DMS 273 (cell line): ENCODE data around the gene PACSIN1.
"Not testable (repeated sequence)": the region's sequence is repeated elsewhere in the genome, so short reads cannot be mapped to it uniquely, and the experiment has no call there.

ENCODE experiments used
- DNase-seq: peaks from one replicate; lab custom pipeline; 2025; ENCODE audit not compliant: unreplicated experiment; lab: John Stamatoyannopoulos, UW

The PACSIN1 gene

DNA sequence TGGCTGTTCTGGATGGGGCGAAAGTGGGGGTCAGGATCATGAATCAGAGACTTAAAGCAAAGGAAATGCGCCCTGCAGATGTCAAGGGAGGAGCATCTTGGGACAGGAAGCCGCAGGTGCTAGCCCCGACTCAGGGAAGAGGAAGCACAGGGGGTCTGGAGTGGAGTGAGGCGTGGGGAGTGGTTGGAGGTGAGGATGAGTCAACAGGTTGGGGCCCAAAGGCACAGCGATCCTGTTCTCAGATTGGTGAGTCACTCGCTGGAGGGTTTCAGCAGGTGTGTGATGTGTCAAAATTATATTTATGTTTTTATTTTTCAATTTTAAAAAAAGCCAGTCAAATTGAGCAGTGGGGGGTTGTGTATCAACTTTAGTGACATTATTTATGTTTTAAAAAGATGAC lies 19.0 kb downstream of the PACSIN1 start:
- no peak for DNase-seq

GRCh38 chr6:34485321-34486060 lies 19.6 kb downstream of the PACSIN1 start:
- no peak for DNase-seq

DNA sequence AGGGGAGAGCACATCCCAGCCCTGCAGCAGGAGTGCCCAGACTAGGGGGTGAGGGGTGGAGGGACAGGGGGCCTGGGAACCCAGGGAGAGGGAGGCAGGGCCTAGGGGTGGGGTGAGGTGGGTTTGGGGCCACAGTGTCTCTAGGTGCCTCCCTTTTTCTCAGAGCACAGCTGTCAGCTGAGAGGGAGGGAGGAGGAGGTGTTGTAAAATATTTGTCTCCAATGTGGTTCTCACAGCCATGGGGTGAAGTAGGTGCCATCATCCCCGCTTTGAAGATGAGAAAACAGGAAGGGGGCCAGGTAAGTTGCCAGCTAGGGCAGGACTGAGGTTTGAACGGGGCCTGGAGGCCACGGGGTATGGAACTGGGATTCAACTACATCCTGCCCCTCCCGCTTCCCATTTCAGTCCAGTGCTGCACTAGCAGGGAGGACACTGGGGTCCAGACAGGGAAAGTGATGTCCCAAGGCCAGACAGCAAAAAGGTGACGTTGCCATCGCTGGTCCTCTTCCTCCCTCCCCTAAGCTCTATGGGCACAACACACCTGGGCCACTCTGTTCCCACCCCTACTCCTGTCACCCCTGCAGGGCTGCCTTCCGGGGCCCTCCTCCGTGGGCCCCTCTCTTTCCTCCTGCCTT lies 20.3 kb downstream of the PACSIN1 start:
- DNase-seq = no peak

DNA sequence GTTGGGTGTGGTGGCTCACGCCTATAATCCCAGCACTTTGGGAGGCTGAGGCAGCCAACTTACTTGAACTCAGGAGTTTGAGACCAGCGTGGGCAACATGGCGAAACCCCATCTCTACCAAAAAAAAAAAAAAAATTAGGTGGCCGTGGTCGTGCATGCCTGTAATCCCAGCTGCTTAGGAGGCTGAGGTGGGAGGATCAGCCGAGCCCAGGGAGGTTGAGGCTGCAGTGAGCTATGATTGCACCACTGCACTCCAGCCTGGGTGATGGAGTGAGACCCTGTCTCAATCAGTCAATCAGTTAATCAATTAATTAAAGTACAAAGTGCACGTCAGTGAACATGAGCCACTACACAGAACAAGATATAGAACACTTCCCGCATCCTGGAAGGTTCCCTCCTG lies 21.0 kb downstream of the PACSIN1 start:
- DNase-seq = not testable (repeated sequence)

DNA sequence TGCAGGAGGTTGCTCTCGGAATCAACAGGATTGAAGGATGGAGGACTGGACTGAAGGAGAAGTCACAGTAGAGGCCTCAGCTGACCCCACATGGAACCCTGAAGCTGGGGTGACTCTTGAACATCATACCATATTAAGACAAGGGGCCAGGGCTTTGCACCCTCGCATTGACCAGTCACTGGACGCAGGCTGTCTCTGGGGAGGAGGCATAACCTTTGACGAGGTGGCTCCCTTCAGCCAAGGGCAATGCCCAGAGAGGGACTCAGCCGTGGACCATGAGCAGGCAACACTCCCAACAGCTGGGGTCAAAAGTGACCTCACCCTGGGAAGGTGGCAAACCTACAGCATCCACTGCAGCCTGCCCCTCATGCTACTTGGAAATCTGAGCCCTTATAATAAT lies 21.7 kb downstream of the PACSIN1 start:
- DNase-seq = no peak

- DNase-seq = no peak
Measured at GRCh38 chr6:34489207-34489805, 23.4 kb downstream of the PACSIN1 start.

GRCh38 chr6:34490390-34491090 lies 24.7 kb downstream of the PACSIN1 start:
- no peak for DNase-seq

GRCh38 chr6:34491091-34491430 lies 25.2 kb downstream of the PACSIN1 start:
- DNase-seq = no peak

DNA sequence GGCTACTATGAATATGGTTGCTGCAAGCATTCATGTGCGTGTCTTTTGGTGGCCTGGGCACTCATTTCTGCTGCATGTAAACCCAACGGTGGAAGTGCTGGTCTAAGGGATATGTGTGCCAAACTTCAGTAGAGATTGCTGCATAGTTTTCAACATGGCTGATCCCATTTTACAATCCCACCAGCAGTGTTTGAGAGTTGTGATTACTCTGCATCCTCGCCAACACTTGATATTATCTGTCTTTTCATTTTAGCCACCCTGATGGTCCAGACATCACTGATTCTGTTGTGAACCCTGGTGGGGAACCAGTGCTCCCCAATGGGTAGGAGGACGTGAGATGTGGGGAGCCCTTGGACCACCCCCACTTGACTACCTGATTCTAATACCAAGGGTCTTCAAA lies 27.5 kb downstream of the PACSIN1 start:
- DNase-seq = no peak

DNA sequence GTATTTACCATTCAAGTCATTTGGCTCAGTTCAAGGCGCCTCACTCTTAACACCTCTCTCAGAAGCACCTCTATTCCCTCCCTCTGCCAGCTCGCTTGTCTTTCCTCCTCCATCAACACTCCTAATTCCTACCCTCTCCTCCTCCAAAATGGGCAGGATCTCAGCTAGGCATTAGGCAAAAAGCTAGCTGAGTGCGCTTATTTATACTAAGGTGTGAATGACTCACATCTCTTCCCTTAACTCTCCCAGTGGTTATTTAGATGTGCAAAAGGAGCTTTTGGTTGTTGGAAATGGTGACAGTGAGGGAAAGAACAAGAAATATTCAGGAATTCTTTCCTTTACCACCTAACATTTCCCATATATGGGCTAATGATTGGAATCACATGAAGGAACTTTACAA lies 29.1 kb downstream of the PACSIN1 start:
- DNase-seq = no peak

DNA sequence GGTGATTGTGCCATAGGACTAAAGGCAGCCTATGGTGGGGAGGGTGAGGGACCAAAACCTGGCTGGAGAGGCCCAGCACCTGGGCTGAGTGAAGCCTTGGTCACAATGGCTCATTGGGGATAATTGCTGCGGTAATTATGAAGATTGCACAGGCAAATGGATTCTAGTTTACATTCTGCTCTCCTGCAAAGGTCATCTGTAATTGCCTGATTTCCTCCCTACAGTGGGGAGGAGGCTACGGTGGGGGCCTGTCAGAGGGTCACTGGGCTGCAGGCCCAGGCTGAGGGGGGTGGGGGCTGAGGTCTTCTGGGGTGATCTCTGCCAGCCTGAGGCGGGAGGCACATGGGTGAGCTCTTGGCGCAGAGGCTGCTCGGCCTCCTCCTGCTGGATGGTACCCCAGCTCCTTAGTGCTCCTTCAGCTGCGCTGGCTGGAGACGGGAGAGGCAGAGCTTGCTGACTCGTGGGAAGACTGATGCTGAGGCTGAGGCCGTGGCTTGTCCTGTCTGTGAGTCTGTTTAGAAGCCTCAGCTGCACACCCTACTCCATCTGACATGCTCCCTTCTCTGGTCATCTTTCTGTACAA lies 30.3 kb downstream of the PACSIN1 start:
- DNase-seq = no peak

DNA sequence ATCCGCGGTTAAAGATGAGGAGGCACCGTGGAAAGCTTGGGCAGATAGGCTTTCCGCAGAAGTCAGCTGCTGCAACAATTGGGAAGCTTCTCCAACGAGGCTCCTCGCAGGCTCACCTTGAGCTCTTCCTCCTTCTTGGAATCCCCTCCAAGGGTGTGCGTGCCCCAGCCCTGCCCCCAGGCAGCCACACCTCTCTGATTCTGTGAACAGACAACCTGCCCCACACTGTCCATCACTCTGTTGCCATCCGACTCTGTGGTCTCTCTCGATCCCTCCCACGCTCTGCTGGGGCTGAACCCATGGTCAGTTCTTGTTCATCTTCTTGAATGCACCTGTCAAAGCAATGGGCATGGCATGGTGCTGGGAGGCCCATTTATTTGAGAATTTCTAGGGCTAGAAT lies 31.5 kb downstream of the PACSIN1 start:
- no peak for DNase-seq

DNA sequence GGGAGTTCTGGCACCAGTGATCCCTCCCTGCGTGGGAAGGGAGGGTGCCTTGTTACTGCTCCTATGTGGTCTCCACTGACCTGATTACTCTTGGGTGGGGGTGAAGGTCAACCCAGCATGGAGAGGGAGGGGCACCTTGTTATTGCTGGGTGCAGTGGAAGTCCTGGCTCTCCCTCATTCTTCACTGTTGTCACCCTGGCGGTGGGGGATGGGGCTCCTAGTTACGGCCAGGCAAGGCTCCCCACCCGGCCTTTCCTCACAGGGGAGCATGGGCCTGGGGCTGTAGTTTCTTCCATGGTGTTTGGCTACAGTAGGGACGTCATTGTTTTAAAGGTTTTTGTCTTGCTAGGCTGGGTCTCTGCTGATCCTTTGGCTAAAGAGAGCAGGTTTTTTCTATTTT lies 40.8 kb downstream of the PACSIN1 start:
- DNase-seq = no peak

DNA sequence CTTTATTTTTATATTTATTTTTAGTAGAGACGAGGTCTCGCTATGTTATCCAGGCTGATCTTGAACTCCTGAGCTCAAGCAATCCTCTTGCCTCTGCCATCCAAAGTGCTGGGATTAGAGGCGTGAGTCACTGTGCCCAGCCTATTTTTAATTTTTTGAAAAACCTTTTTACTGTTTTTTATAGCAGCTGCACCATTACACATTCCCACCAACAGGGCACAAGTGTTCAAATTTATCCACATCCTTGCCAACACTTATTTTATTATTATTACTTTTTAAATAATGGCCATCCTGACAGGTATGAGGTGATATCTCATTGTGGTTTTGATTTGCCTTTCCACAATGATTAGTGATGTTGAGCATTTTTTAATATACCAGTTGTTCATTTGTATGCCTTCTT lies 42.5 kb downstream of the PACSIN1 start:
- DNase-seq = no peak

DNA sequence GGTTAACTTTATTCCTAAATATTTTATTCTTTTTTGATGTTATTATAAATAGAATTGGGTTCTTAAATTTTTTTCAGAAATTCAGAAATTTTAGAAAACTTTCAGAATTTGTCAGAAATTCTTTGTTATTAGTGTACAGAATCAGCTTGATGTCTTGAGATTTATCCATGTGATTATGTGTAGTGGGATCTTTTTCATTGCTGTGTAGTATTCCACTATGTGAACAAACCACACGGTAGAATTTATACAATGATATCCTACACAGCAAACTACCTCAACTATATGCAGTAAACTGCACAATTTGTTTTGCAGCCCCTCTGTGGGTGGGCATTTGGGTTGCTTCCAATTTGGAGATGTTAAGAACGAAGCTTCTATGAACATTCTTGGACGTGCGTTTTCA lies 43.9 kb downstream of the PACSIN1 start:
- no peak for DNase-seq

- no peak for DNase-seq
Measured at GRCh38 chr6:34510299-34510698, 44.4 kb downstream of the PACSIN1 start.

GRCh38 chr6:34511214-34511914 lies 45.5 kb downstream of the PACSIN1 start:
- no peak for DNase-seq

GRCh38 chr6:34511915-34512737 lies 46.2 kb downstream of the PACSIN1 start:
- DNase-seq = no peak

DNA sequence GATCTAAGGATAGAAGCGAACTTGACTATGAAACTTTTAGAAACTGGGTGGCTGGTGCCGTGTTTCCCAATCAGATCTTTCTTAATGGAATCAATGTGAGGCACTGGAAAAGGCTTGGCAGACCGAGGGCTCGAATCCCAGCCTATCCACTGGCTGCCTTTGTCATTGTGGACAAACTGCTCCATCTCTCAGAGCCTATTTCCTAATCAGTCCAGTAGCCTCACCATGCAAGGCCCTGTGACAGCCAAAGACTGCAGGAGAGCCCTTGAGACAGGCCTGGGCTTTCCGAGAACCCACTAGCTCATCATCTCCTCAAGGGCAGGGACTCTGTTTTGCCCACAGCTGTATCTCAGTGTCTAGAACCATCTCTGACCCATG lies 46.9 kb downstream of the PACSIN1 start:
- DNase-seq = no peak

GRCh38 chr6:34513646-34514045 lies 47.8 kb downstream of the PACSIN1 start:
- DNase-seq = no peak
